GOT3 (cell line): ENCODE measurements around the gene AQP12B.

Source experiments
- DNase-seq: peaks from one replicate; lab custom pipeline; 2025; ENCODE audit warnings: mixed read lengths; lab: John Stamatoyannopoulos, UW

AQP12B gene

GRCh38 chr2:240632306-240632721 is 50.4 kb downstream of the AQP12B start:
- no peak for DNase-seq

GRCh38 chr2:240631548-240632305 is 51.0 kb downstream of the AQP12B start:
- no peak for DNase-seq

GRCh38 chr2:240630771-240631547 is 51.7 kb downstream of the AQP12B start:
- DNase-seq: no peak

GRCh38 chr2:240629968-240630770 is 52.5 kb downstream of the AQP12B start:
- DNase-seq: no peak

GRCh38 chr2:240629619-240629967 is 53.1 kb downstream of the AQP12B start:
- no peak for DNase-seq

- no peak for DNase-seq
These were observed 53.7 kb downstream of the AQP12B start for GRCh38 chr2:240628808-240629618.

GRCh38 chr2:240628507-240628807 is 54.2 kb downstream of the AQP12B start:
- DNase-seq: no peak

GRCh38 chr2:240627736-240628506 is 54.8 kb downstream of the AQP12B start:
- DNase-seq: no peak

- no peak for DNase-seq
These were observed 56.0 kb downstream of the AQP12B start for GRCh38 chr2:240626531-240627300.
